Measurements from ENCODE around the gene ADRB2.

- TF ChIP-seq, protein P1, sequence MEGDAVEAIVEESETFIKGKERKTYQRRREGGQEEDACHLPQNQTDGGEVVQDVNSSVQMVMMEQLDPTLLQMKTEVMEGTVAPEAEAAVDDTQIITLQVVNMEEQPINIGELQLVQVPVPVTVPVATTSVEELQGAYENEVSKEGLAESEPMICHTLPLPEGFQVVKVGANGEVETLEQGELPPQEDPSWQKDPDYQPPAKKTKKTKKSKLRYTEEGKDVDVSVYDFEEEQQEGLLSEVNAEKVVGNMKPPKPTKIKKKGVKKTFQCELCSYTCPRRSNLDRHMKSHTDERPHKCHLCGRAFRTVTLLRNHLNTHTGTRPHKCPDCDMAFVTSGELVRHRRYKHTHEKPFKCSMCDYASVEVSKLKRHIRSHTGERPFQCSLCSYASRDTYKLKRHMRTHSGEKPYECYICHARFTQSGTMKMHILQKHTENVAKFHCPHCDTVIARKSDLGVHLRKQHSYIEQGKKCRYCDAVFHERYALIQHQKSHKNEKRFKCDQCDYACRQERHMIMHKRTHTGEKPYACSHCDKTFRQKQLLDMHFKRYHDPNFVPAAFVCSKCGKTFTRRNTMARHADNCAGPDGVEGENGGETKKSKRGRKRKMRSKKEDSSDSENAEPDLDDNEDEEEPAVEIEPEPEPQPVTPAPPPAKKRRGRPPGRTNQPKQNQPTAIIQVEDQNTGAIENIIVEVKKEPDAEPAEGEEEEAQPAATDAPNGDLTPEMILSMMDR (IDR thresholded peaks at IDR 0.05; ENCODE audit: low read length): no peak
- TF ChIP-seq EZH2 (IDR thresholded peaks at IDR 0.05; ENCODE audit: borderline replicate concordance, low read length): no peak
Measured at GRCh38 chr5:148829248-148829594, 2.8 kb downstream of the ADRB2 start.
